GM19328 (cell line): ENCODE results near the gene FETUB.
"Not testable (repeated sequence)": the region's sequence is repeated elsewhere in the genome, so short reads cannot be mapped to it uniquely, and the experiment has no call there.

Source experiments
- ATAC-seq: cut with Tn5 transposase; IDR thresholded peaks from one replicate; pipeline ENCODE4 v1.9.1; 2021; ENCODE audit warnings: mild to moderate bottlenecking, moderate library complexity; ENCODE audit not compliant: unreplicated experiment

Gene FETUB

GRCh38 chr3:186668426-186668825 lies 28.2 kb downstream of the FETUB start:
- ATAC-seq, result no peak

GRCh38 chr3:186669378-186670084 lies 29.3 kb downstream of the FETUB start:
- ATAC-seq, result no peak

- no peak for ATAC-seq
These were observed 30.0 kb downstream of the FETUB start for GRCh38 chr3:186670155-186670554.

- ATAC-seq, result no peak
These were observed 30.9 kb downstream of the FETUB start for GRCh38 chr3:186671051-186671450.

- no peak for ATAC-seq
These were observed 38.4 kb downstream of the FETUB start for GRCh38 chr3:186678604-186679003.

- no peak for ATAC-seq
These were observed 39.0 kb downstream of the FETUB start for GRCh38 chr3:186679151-186679550.

GRCh38 chr3:186680869-186681268 lies 40.7 kb downstream of the FETUB start:
- no peak for ATAC-seq

GRCh38 chr3:186682812-186683211 lies 42.6 kb downstream of the FETUB start:
- ATAC-seq, result no peak

GRCh38 chr3:186683979-186684378 lies 43.8 kb downstream of the FETUB start:
- ATAC-seq, result no peak

GRCh38 chr3:186686475-186686874 lies 46.3 kb downstream of the FETUB start:
- ATAC-seq, result not testable (repeated sequence)

GRCh38 chr3:186687120-186687651 lies 47.0 kb downstream of the FETUB start:
- ATAC-seq, result no peak

GRCh38 chr3:186690304-186690703 lies 50.1 kb downstream of the FETUB start:
- not testable (repeated sequence) for ATAC-seq

- ATAC-seq, result no peak
These were observed 51.5 kb downstream of the FETUB start for GRCh38 chr3:186691676-186692075.

GRCh38 chr3:186693843-186694242 lies 53.6 kb downstream of the FETUB start:
- ATAC-seq, result no peak

GRCh38 chr3:186694288-186695032 lies 54.3 kb downstream of the FETUB start:
- ATAC-seq, result no peak

- no peak for ATAC-seq
These were observed 56.3 kb downstream of the FETUB start for GRCh38 chr3:186696522-186696921.

GRCh38 chr3:186697510-186697909 lies 57.3 kb downstream of the FETUB start:
- no peak for ATAC-seq

- ATAC-seq, result no peak
These were observed 60.1 kb downstream of the FETUB start for GRCh38 chr3:186700267-186700666.

GRCh38 chr3:186702451-186702850 lies 62.3 kb downstream of the FETUB start:
- ATAC-seq, result not testable (repeated sequence)
